Aorta (tissue), 5 donors: ENCODE measurements around the gene URB1. TPM values are rescaled to one million over a fixed set of nuclear protein-coding genes. Genes with fewer than 3 reads are reported as not detected.

Experiments used
- ATAC-seq: fragments of 200-7000 bp; cut with Tn5 transposase; one replicate; pipeline ENCODE4 v1.9.1; 2022; ENCODE audit warnings: moderate library complexity; ENCODE audit not compliant: low FRiP score
- DNase-seq, 2 donors: peaks; one replicate each; pipeline ENCODE4 v3.0.0-alpha.2; 2020
- H3K27ac ChIP-seq, 2 donors: one replicate each; pipeline ENCODE4 v1.5.1; 2013; ENCODE audit warnings: low read length in 2 of 2, mild to moderate bottlenecking in 2 of 2, moderate library complexity in 2 of 2, control low read depth in 1 of 2, inconsistent platforms in 1 of 2, low read depth in 1 of 2
- H3K27me3 ChIP-seq, 2 donors: one replicate each; pipeline ENCODE4 v1.6.1; 2013; ENCODE audit warnings: control low read depth in 1 of 2, low read length in 1 of 2, mild to moderate bottlenecking in 1 of 2, moderate library complexity in 1 of 2; ENCODE audit not compliant: insufficient read depth in 2 of 2, control insufficient read depth in 1 of 2
- H3K36me3 ChIP-seq, 2 donors: one replicate each; pipeline ENCODE4 v1.6.1; 2013; ENCODE audit warnings: control low read depth in 1 of 2, low read length in 1 of 2, mild to moderate bottlenecking in 1 of 2; ENCODE audit not compliant: insufficient read depth in 2 of 2, control insufficient read depth in 1 of 2
- H3K4me1 ChIP-seq, 2 donors: one replicate each; pipeline ENCODE4 v1.6.1; 2013; ENCODE audit warnings: low read length in 2 of 2, control low read depth in 1 of 2, mild to moderate bottlenecking in 1 of 2, moderate library complexity in 1 of 2; ENCODE audit not compliant: insufficient read depth in 2 of 2, control insufficient read depth in 1 of 2
- H3K4me3 ChIP-seq, 2 donors: one replicate each; pipeline ENCODE4 v1.5.1; 2013; ENCODE audit warnings: low read length in 2 of 2, control low read depth in 1 of 2, mild to moderate bottlenecking in 1 of 2
- H3K9me3 ChIP-seq: one replicate; pipeline ENCODE4 v1.6.1; 2013; ENCODE audit warnings: mild to moderate bottlenecking, low read length; ENCODE audit not compliant: control insufficient read depth
- WGBS, 2 donors: extraction: QIAGEN DNeasy Blood & Tissue Kit; methylation state at CpG; one replicate each; pipeline ENCODE4 v1.1.7; 2013; 5-methylcytosine and 5-hydroxymethylcytosine counted together
- intact Hi-C, 2 donors: fragments of 100-400 bp; cut with DNase I; formaldehyde crosslinking; loops; one replicate each; pipeline versions ENCODE4 v1.14.2 to v1.15.0; 2022
- polyA plus RNA-seq, 2 donors: library from polyadenylated mRNA; stranded (reverse); fragments of 200-250 nt; gene quantifications; one replicate each; pipeline ENCODE4 v1.2.3, GENCODE V29; 2013
- total RNA-seq, 2 donors: library from RNA; stranded (reverse); fragmentation: NEBNext Ultra II Directional; extraction: Animal tissue kit (Norgen Biotek cat#: 25700); gene quantifications; one replicate each; pipeline ENCODE4 v1.2.1, GENCODE V29; 2021
- donor health status: healthy with polysubstance abuse.
- donor health status: Bipolar disorder and iron deficiency.
- donor health status: DM: no; HTN: no; CAD: no.
- donor health status: DM: no; HTN: no; CAD: no.
- donor health status: DM: yes; HTN: yes; CAD: no.

The URB1 gene
- total and polyA plus RNA-seq, 4 donors: 2.0 to 34.2 (median 13.0) TPM

DNA sequence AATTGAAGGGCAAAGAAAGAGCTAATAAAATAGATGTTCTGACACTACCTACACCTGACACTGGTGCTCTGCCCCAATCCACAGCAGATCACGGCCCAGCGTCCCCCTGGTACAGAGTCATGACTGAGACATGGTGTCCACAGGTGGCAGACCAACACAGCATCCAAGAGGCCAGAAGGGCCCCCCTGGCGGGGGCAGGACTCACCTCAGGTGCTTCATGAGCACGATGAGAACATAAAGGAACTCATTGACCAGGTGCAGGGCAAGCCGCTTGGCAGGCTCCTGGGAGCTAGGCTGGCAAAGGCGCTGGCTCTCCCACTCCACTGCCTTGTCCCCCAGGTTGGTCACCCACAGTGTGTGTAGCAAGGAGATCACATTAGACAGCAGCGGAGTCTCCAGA is 73.8 kb downstream of the URB1 start:
- H3K27ac ChIP-seq: no peak overlapping the region
- peaks cover 15 to 23% of the 10 kb centered on the region in 2 donors for H3K36me3 ChIP-seq
- no peaks in the 10 kb centered on the region for H3K27me3 ChIP-seq
- WGBS, 2 donors: 93 to 96% methylated on average over 7 of the region's 7 CpGs
- H3K9me3 ChIP-seq: no peaks in the 10 kb centered on the region
- H3K4me1 ChIP-seq: no peaks in the 10 kb centered on the region
- intact Hi-C loops: no loop called here
- no peak for DNase-seq
- no peak overlapping the region for H3K4me3 ChIP-seq
- ATAC-seq: no peak

DNA sequence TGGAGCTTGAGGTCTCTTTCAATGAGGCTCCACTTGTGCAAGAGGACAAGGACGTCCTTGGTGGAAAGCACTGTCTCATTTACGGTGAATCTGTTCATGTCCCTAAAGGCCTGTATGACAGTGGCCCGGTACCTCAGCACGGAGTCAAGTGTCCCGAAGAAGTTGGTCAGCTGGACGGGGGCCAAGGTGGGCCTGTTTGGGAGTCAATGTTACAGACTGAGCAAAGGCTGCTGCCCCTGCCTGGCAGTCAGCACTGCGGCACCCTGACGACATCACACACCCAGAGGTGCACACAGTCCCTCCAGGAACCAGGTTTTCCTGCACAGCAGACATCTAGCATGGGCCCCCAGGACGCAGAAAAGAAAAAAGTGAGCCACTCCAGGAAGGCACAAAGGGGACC is 75.1 kb downstream of the URB1 start:
- DNase-seq (no peak), ATAC-seq (no peak)
- Histone ChIP-seq H3K27me3 (no peaks in the 10 kb centered on the region), H3K9me3 (no peaks in the 10 kb centered on the region), H3K27ac (no peak overlapping the region), H3K4me3 (no peak overlapping the region), H3K36me3 (peaks cover 14 to 22% of the 10 kb centered on the region in 2 donors), H3K4me1 (no peaks in the 10 kb centered on the region)
- intact Hi-C loops: no loop called here
- WGBS, 2 donors: 78 to 80% methylated on average over 9 of the region's 9 CpGs

DNA sequence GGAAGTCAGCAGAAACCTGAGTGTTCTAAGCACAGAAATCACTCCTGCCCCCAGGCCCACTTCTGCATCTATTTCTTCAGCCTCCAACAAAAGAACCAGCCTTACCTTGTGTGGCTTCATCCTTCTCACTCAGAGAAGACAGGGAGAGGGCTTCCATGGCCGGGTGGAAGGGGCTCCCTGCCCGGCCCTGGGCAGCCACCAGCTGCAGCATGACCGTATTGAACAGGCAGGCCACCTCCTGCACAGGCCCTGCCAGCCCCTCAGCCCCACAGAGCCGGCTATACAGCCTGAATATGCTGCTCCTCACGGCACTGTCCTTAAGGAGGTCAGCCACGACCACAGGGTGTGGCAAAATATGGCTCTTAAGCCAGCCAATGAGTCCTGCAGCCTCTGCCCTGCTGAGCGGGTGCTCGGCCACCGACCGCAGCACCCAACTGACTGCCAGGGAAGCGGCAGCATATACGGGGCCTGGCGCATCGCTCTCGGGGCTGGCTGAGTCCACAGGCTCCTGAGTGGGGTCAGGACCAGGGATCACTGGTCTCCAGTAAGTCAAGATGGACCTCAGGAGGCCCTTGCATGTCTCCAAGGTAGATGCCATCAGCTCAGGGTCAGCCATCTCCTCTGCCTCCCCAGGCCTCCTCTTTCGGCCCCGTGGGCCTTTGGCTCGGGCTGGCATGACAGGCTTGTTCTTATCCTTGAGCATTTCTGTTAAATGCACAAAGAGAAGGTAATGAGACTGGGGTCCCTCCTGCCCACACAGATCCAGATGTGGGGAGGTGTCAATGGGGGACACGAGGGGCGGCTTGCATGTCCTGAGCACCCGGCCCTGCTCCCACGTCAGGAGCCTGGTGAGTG is 76.2 kb downstream of the URB1 start:
- peaks cover 14 to 21% of the 10 kb centered on the region in 2 donors for H3K36me3 ChIP-seq
- H3K4me1 ChIP-seq: no peaks in the 10 kb centered on the region
- no peaks in the 10 kb centered on the region for H3K27me3 ChIP-seq
- intact Hi-C loops: no loop called here
- ATAC-seq (no peak), DNase-seq (no peak)
- WGBS, 2 donors: 93 to 95% methylated on average over 19 to 22 of the region's 22 CpGs
- no peak overlapping the region for H3K4me3 ChIP-seq
- H3K9me3 ChIP-seq: no peaks in the 10 kb centered on the region
- no peak overlapping the region for H3K27ac ChIP-seq

DNA sequence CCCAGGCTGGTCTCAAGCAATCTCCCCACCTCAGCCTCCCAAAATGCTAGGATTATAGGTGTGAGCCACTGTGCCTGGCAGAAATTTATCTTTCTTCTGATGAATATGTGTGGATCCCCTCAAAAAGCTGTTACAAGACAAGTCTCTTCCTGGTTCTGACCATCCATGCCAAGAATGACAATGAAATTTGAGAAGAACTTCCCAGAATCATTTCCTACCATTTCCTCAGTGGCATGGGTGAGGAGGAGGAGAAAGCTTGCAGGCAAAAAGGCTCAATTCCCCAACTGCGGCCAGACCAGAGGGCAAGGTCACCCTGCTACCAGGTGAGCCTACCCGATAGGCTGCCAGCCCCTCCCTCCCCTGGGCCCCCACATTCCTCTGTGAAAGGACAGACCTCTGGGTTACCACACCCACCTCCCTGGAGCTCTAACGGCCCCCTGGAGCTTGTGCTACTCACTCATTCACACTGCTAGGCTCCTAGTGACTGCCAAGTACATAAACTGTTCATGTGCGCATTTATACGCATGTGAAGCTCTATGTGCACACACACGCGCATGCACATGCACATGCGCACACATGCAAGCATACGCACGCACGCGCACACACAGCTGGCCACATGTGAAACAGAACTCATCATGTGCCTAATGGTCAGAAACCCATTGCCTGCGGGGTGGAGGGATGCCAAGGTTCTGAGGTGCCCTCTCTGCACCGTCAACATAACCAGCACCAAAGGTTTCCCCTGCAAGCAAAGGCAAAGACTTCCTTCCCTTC is 77.1 kb downstream of the URB1 start:
- intact Hi-C loops: no loop called here
- ATAC-seq: no peak
- WGBS, 2 donors: 92 to 94% methylated on average over 14 of the region's 14 CpGs

DNA sequence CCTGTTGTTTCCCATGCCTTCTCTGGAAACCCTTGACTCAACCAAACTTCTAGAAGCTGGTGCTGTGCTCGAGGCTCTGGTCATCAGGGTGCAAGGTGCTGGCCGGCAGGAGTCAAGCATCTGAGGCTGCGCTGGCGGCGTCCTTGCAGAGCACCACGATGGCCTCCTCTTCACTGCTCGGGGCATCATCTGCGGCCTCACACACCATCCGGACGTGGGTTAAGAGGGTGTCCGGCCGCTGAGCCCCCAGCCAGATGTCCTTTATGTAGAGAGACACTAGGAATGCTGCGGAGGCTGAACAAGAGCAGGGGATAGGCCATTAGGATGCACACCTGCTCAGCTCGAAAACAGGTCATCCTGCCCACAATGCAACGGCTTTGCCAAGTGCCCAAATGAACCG is 78.0 kb downstream of the URB1 start:
- H3K4me3 ChIP-seq: no peak overlapping the region
- intact Hi-C loops: no loop called here
- ATAC-seq (no peak), DNase-seq (no peak)
- H3K9me3 ChIP-seq: no peaks in the 10 kb centered on the region
- WGBS, 2 donors: 94 to 96% methylated on average over 16 of the region's 16 CpGs
- peaks cover 8 to 18% of the 10 kb centered on the region in 2 donors for H3K36me3 ChIP-seq
- H3K27me3 ChIP-seq: no peaks in the 10 kb centered on the region
- H3K4me1 ChIP-seq: no peaks in the 10 kb centered on the region
- no peak overlapping the region for H3K27ac ChIP-seq

More for the DNA sequence above, 77.1 kb downstream of the URB1 start:
- DNase-seq: no peak
- Histone ChIP-seq H3K9me3 (no peaks in the 10 kb centered on the region), H3K27ac (no peak overlapping the region), H3K4me3 (no peak overlapping the region), H3K27me3 (no peaks in the 10 kb centered on the region), H3K36me3 (peaks cover 12 to 21% of the 10 kb centered on the region in 2 donors), H3K4me1 (no peaks in the 10 kb centered on the region)

DNA sequence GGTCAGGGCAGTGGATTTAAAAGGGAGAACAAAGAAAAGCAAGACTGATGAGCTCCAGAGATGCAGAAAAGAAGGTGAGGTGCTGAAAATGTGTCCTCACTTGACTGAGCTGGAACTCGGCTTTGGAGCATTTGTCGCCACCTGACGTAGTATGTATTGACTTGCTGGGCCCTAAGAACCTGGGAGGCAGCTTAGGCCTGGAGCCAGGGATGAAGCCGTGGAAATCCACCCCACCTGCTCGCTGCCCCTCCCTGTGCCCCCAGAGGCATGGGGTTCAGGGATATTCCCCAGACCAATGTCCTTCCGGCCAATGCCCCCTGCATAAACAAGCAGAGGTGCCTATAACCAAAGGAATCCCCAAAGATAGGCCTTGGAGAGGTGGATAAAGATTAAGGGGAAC is 79.8 kb downstream of the URB1 start:
- intact Hi-C loops: no loop called here
- no peak for ATAC-seq
- no peak overlapping the region for H3K27ac ChIP-seq
- 92 to 99% methylated on average over 6 of the region's 6 CpGs for WGBS, 2 donors
- no peaks in the 10 kb centered on the region for H3K27me3 ChIP-seq
- no peaks in the 10 kb centered on the region for H3K9me3 ChIP-seq
- no peak overlapping the region for H3K4me3 ChIP-seq
- peaks cover 8 to 13% of the 10 kb centered on the region in 2 donors for H3K36me3 ChIP-seq
- DNase-seq: no peak
- H3K4me1 ChIP-seq: no peaks in the 10 kb centered on the region

DNA sequence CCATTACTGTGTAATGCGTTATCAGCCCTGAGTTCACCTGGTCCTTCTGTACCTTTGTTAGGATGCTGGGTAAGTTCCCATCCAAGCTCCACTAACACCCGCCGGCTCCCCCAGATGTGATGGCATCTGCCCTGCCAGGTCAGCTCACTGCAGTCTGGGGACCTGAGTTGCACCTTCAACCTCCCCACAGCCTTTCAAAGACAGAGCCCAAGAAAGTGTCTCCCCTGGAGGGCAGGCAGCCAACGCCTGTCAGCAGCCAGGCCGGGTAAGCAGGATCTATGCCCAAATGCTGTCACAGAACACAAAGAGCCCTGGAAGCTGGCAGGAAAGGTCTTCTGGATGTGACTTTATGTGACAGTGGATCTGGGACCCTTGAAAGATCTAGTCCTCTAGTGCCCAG is 80.5 kb downstream of the URB1 start:
- 73% methylated on average over 5 of the region's 5 CpGs for WGBS, 2 donors
- Histone ChIP-seq H3K27ac (no peak overlapping the region), H3K4me3 (no peak overlapping the region), H3K36me3 (peaks cover 8 to 13% of the 10 kb centered on the region in 2 donors), H3K27me3 (no peaks in the 10 kb centered on the region), H3K4me1 (no peaks in the 10 kb centered on the region), H3K9me3 (no peaks in the 10 kb centered on the region)
- DNase-seq (no peak), ATAC-seq (no peak)
- intact Hi-C loops: no loop called here

DNA sequence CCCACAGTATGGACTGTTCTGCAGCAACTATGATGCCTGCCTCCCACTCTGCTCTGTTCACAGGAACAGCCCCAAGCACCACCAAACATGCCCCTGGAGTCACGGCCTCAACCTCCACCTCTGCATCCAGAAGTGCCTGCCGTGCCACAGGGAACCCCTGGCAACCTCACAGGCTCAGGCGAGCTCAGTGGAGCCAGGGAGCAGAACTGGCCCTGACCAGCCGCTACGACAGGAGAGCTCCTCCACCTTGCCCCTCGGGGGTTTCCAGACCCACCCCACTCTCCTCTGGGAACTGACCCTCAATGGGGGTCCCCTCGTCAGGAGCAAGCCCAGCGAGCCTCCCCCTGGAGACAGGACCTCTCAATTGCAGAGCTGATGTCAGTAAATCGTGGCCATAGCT is 81.2 kb downstream of the URB1 start:
- 96 to 99% methylated on average over 9 of the region's 9 CpGs for WGBS, 2 donors
- DNase-seq (no peak), ATAC-seq (no peak)
- intact Hi-C loops: no loop called here
- H3K9me3 ChIP-seq: no peaks in the 10 kb centered on the region
- no peak overlapping the region for H3K4me3 ChIP-seq
- H3K4me1 ChIP-seq: no peaks in the 10 kb centered on the region
- H3K27ac ChIP-seq: no peak overlapping the region
- peaks cover 8 to 10% of the 10 kb centered on the region in 2 donors for H3K36me3 ChIP-seq
- no peaks in the 10 kb centered on the region for H3K27me3 ChIP-seq
